ENCODE results near the gene CLMN.
A peak's percentile ranks its signal among the peaks of the same experiment; 100 is the strongest.

CLMN gene

DNA sequence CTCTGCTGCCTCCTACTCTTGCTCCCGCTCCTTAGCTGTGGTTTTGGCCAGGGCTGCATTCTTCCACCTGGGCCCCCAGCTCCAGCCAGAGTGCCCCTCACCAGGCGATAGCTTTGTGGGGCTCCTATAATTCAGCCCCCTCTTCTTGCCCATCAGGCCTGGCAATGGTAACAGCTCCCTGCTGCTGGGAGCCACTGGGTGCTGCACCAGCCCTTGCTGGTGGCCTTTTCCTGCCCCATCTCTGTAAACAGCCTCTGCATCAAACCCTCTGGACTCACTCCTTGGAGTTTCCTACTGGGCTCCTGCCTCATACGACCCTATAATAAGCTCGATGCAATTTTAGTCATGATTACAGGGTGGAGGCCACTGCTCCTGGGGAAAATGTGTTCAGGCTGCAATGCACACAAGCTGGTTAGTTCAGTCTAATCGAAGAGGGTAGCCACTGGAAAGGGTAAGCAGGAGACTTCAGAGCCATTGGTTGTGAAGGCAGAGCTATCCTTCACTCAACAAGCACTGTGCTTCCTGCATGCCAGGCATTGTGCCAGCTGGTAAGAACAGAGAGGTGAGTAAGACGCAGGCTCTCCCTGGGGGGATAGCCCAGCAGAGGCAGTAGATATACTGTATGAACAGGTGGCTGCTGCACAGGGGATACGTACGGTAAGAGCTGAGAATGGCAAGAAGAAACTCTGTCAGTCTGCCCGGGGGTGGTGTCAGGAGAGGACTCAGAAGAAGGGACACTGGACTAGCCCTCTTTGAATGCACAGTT, 24.7 kb downstream of the CLMN start:
- peak; percentile 48 to 86 for DNase-seq (ENCODE audit: low read depth in 2 of 2)
- no peak overlapping the region for H3K4me3 ChIP-seq (replicated peaks in 1 of 2; ENCODE audit: low read depth in 2 of 2, low read length in 2 of 2)
- TF ChIP-seq, protein P1, sequence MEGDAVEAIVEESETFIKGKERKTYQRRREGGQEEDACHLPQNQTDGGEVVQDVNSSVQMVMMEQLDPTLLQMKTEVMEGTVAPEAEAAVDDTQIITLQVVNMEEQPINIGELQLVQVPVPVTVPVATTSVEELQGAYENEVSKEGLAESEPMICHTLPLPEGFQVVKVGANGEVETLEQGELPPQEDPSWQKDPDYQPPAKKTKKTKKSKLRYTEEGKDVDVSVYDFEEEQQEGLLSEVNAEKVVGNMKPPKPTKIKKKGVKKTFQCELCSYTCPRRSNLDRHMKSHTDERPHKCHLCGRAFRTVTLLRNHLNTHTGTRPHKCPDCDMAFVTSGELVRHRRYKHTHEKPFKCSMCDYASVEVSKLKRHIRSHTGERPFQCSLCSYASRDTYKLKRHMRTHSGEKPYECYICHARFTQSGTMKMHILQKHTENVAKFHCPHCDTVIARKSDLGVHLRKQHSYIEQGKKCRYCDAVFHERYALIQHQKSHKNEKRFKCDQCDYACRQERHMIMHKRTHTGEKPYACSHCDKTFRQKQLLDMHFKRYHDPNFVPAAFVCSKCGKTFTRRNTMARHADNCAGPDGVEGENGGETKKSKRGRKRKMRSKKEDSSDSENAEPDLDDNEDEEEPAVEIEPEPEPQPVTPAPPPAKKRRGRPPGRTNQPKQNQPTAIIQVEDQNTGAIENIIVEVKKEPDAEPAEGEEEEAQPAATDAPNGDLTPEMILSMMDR (IDR thresholded peaks at IDR 0.05; ENCODE audit: low read depth, low read length), result no peak

DNA sequence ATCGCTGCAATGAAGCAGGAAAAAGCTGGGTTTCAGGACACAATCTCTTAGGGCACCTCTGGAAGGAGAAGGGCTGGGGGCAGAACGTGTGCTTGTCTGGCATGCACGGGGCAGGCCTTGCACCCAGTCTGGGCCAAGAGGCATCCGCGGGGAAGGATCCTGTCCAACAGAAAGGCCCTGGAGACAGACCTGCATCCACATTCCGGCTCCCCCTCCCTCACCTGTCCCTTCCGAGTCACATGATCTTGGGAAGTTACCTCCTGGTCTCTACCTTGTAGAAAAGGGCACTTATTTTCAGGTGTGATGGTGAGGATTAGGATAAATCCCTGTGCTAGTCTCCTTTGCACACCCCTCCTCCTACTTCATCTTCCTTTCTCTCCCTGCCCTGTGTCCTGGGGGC, 25.4 kb downstream of the CLMN start:
- TF ChIP-seq, protein P1 (IDR thresholded peaks at IDR 0.05; ENCODE audit: low read depth, low read length), result no peak
- DNase-seq (ENCODE audit: low read depth in 2 of 2), result no peak
- no peak overlapping the region for H3K4me3 ChIP-seq (replicated peaks in 1 of 2; ENCODE audit: low read depth in 2 of 2, low read length in 2 of 2)

DNA sequence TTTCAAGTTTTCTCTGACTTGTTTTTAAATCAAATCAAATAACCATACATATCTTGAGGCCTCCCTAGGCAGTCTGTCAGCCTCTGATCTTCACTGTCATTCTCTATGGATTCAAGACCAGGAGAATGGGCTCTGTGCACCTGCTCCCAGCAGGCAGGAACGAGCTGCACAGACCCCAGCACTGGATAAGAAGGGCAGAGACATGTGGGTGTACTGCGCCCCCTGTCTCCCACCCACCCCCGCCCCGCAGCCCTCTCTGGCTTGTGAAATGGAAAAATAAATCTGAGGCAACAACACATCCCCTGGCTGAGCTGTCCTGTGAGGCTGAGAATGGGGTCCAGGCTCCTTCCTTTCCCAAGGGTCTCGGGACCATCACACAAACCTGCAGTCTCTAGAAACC, 26.3 kb downstream of the CLMN start:
- DNase-seq (ENCODE audit: low read depth in 2 of 2), result no peak

DNA sequence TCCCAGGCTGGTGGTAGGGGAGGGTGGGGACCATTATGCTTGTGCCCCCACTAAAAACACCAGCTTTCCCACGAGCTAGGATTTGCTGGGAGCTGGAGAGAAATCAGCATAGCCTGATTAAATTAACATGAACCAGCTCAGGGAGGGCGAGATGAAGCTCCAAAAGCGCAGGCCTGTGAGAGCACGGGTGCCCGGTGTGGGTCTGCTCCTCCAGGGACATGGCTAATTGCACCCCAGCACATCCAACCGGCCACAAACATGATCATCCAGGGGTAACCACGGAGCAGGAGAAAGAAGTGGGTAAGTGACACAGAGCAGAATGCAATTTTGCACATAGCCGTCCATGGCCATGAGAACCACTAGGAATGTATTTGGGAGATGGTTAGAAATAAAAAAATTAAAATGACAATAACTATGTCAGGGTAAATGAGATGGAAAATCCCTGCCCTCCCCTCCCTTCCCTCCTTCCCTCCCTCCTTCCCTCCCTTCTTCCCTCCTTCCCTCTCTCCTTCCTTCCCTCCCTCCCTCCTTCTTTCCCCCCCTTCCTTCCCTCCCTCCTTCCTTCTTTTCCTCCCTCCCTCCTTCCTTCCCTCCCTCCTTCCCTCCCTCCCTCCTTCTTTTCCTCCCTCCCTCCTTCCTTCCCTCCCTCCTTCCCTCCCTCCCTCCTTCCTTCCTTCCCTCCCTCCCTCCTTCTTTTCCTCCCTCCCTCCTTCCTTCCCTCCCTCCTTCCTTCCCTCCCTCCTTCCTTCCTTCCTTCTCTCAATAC, 26.9 kb downstream of the CLMN start:
- H3K4me3 ChIP-seq (replicated peaks in 1 of 2; ENCODE audit: low read depth in 2 of 2, low read length in 2 of 2), result no peak overlapping the region
- TF ChIP-seq, protein P1 (IDR thresholded peaks at IDR 0.05; ENCODE audit: low read depth, low read length), result no peak
- DNase-seq (ENCODE audit: low read depth in 2 of 2), result no peak

More for the DNA sequence above, 26.3 kb downstream of the CLMN start:
- TF ChIP-seq, protein P1 (IDR thresholded peaks at IDR 0.05; ENCODE audit: low read depth, low read length), result no peak
- H3K4me3 ChIP-seq (replicated peaks in 1 of 2; ENCODE audit: low read depth in 2 of 2, low read length in 2 of 2), result no peak overlapping the region

DNA sequence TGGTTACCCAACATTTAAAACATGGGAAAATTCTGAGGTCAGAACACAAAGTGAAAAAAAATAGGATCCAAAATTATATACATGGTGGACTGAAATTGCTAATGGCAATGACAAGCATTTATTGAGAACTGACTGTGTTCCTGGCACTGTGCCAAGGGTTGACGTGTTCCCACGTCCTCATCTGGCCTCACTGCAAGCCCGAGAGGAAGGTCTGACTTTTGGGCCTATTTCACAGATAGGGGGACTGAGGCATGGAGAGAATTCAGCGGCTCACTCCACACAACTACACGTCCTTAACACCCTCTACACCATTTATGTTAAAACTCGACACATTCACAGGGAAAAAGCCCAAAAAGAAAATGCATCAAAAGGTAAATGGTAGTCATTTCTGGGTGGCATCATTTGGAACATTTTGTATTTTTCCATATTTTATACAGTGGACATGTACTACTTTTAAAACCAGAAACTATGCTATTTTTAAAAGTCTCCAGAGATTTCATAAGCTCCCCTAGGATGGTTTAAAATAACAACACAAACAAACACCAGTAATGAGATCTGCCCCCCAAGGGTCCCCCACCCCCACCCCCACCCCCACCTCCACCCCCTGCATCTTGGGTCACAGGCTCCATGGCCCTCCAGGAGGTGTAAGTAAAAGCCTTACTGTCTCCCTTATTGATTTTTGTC, 27.7 kb downstream of the CLMN start:
- no peak overlapping the region for H3K4me3 ChIP-seq (replicated peaks in 1 of 2; ENCODE audit: low read depth in 2 of 2, low read length in 2 of 2)
- DNase-seq (ENCODE audit: low read depth in 2 of 2), result peak; percentile 50 to 93
- TF ChIP-seq, protein P1 (IDR thresholded peaks at IDR 0.05; ENCODE audit: low read depth, low read length), result no peak

DNA sequence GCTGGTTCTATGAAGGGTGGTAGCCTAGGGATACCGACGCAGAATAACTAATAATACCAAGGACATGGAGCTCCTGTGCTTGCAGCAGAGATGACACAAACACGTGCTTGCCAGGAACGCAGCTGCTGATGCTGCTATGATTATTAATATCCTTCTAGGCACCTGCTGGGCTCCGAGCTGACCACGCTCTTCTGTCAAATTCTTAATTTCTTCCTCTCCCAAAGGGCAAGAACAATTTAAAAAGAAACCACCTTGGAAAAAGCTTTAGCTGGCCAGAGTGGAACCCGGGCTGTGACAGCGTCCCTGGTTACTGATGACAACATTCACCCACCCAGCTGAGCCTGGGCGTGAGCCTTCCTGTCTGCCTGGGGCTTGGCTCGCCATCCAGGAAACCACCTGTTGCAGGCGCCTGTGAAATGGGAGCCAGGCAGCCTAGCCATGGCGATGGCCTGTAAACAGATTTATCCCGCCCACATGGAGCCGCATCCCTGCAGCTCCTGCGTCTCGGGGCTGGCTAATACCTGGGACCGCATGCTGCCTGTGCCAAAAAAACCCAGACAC, 28.8 kb downstream of the CLMN start:
- peak in 1 of 2 donors; percentile 24 for DNase-seq (ENCODE audit: low read depth in 2 of 2)
- TF ChIP-seq, protein P1 (IDR thresholded peaks at IDR 0.05; ENCODE audit: low read depth, low read length), result no peak
- no peak overlapping the region for H3K4me3 ChIP-seq (replicated peaks in 1 of 2; ENCODE audit: low read depth in 2 of 2, low read length in 2 of 2)

Data from cardiac fibroblast (primary cell).